ENCODE data around the gene INPP5D.

The INPP5D gene

DNA sequence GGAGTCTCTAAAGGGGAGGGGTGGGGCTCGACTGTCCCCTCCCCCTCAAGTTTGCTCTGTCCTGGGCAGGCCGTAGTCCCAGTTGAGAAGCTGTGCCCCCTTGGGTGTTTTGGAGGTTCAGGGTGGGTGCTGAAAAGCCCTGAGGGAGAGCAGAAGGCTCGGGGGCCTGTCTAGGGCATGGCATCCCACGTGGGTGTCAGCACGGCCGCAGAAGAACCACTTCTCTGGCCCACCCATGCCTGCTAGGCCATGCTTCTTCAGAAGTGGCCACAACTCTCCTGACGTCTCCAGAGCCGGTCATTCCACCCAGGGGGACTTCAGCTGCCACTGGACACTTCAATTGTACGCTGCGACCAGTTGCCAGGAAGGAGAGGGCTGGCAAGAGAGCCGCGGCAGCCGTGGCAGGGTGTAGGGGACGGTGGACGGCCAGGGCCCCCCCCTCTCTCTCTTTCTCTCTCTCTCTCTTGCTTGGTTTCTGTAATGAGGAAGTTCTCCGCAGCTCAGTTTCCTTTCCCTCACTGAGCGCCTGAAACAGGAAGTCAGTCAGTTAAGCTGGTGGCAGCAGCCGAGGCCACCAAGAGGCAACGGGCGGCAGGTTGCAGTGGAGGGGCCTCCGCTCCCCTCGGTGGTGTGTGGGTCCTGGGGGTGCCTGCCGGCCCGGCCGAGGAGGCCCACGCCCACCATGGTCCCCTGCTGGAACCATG is at the start of gene INPP5D:
TSS of gene INPP5D (plus strand) at position 546 of the 704 bp plus-strand sequence. CDS start at position 683, 137 bp downstream.
- no peak for DNase-seq (ENCODE audit: extremely low read depth, low read depth)
- TF ChIP-seq CTCF (IDR thresholded peaks at IDR 0.05; ENCODE audit: low read depth, low read length) = no peak

DNA sequence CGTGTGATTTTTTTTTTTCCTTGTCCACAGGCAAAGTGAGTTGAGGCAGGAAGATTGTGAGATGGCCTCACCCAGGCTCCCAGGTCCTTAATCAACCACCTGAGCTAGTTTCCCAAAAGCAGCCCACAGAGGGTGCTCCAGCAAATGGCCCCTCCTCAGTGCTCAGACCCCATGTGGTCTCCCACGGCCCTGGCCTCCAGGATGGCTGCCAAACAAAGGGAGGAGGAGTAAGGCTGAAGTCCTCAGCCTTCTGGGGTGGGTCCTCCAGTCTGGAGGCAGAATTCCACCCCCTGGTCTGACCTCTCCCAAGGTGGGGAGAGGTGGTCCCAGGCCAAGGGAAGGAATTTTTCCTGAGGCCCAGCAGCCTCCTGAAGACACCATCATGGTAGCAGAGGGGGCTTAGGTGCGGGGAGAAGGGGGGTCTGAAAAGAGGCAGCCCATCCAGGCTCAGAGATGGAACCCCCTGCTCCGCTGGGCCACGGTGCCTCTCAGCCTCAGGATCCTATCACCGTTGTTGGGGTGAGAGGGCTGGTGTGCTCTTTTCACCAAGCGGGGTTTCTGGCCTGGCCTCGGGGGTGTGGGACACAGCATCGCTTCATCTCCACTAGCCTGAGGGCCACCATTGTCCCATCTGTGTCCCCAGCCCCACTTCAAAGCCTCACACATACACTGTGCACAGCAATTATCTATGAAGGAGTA is 49.4 kb upstream of the INPP5D start:
- no peak for DNase-seq (ENCODE audit: extremely low read depth, low read depth)

GRCh38 chr2:233011268-233011650 is 48.9 kb upstream of the INPP5D start:
- no peak for TF ChIP-seq CTCF (IDR thresholded peaks at IDR 0.05; ENCODE audit: low read depth, low read length)
- no peak for DNase-seq (ENCODE audit: extremely low read depth, low read depth)

More for the DNA sequence above, 49.4 kb upstream of the INPP5D start:
- no peak for TF ChIP-seq CTCF (IDR thresholded peaks at IDR 0.05; ENCODE audit: low read depth, low read length)

DNA sequence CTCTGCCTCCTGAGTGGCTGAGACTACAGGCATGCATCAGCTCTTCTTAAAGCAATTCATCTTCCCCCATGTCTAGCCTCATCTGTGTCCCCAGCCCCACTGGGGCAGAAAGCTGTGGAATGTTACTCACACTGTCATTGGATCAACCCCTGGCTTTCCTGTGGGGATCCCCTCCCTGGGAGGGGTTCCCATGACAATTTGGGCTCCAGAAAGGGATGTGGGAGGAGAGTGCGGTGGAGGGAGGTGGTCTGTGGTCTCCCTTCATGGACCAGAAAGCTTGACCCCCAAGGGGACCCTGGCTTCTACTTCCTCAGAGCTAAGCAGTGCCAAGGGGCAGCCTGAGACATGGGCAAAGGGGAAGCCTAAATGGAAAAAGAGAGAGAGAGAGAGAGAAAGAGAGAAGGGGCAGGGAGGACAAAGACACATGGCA is 48.4 kb upstream of the INPP5D start:
- no peak for DNase-seq (ENCODE audit: extremely low read depth, low read depth)
- TF ChIP-seq CTCF (IDR thresholded peaks at IDR 0.05; ENCODE audit: low read depth, low read length) = no peak

- no peak for DNase-seq (ENCODE audit: extremely low read depth, low read depth)
- no peak for TF ChIP-seq CTCF (IDR thresholded peaks at IDR 0.05; ENCODE audit: low read depth, low read length)
These were observed 47.7 kb upstream of the INPP5D start for GRCh38 chr2:233012301-233012971.

DNA sequence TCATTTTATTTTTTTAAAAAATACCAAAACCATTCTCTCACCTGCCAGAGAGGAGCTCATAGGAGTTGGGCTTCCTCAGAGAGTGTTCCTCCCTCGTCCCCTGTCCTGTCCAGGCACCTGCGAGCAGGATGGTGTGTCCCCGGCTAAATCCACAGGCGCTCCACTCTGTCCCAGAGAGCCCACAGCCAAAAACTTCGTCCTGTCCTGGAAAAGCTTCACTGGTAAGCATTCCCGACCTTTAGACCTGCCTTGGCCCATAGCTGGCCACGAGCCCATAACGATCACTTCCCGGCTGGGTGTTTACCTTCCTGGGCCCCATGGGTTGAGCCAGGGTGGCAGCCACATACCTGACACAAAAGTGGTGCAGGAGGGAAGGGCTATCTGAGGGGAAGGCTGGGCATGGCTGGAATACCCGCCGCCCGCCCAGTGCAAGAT is 47.1 kb upstream of the INPP5D start, which contains the start of gene NGEF:
TSS of gene NGEF (minus strand) at position 230 of the 435 bp plus-strand sequence. CDS start 38,366 bp downstream, outside the sequence.
- no peak for TF ChIP-seq CTCF (IDR thresholded peaks at IDR 0.05; ENCODE audit: low read depth, low read length)
- no peak for DNase-seq (ENCODE audit: extremely low read depth, low read depth)
